GM23248 (cell line): ENCODE results near the gene C3orf18. TPM values are rescaled to one million over a fixed set of nuclear protein-coding genes. Genes with fewer than 3 reads are reported as not detected.
A peak's percentile ranks its signal among the peaks of the same experiment; 100 is the strongest.

ENCODE experiments used
- DNase-seq: peaks from one replicate; pipeline ENCODE4 v3.0.0-alpha.2; 2015
- H2AFZ ChIP-seq: fragments of 200-600 bp; sonication (generic); 2 replicates; pipeline ENCODE4 v1.6.1; 2016; ENCODE audit warnings: antibody characterized with exemption
- H3F3A ChIP-seq: fragments of 200-600 bp; sonication (generic); 2 replicates; pipeline ENCODE4 v1.6.1; 2016; ENCODE audit warnings: mild to moderate bottlenecking, antibody characterized with exemption, mixed run types; ENCODE audit not compliant: insufficient read depth
- H3K27ac ChIP-seq: fragments of 200-600 bp; sonication (generic); 2 replicates; pipeline ENCODE4 v1.5.1; 2016; ENCODE audit warnings: mild to moderate bottlenecking
- H3K27me3 ChIP-seq: fragments of 200-600 bp; sonication (generic); replicated peaks from 2 replicates; pipeline ENCODE4 v1.6.1; 2016; ENCODE audit warnings: mild to moderate bottlenecking; ENCODE audit not compliant: insufficient read depth
- H3K36me3 ChIP-seq: fragments of 200-600 bp; sonication (generic); 2 replicates; pipeline ENCODE4 v1.6.1; 2016; ENCODE audit warnings: low read depth, mild to moderate bottlenecking
- H3K4me1 ChIP-seq: fragments of 200-600 bp; sonication (generic); 2 replicates; pipeline ENCODE4 v1.6.1; 2016; ENCODE audit warnings: mild to moderate bottlenecking; ENCODE audit not compliant: insufficient read depth
- H3K4me2 ChIP-seq: fragments of 200-600 bp; sonication (generic); one replicate; pipeline ENCODE4 v1.6.1; 2016; ENCODE audit warnings: mild to moderate bottlenecking; ENCODE audit not compliant: unreplicated experiment
- H3K4me3 ChIP-seq: fragments of 200-600 bp; sonication (generic); 2 replicates; pipeline ENCODE4 v1.5.1; 2016; ENCODE audit warnings: mild to moderate bottlenecking
- H3K79me2 ChIP-seq: fragments of 200-600 bp; sonication (generic); 2 replicates; pipeline ENCODE4 v1.6.1; 2016; ENCODE audit warnings: mild to moderate bottlenecking; ENCODE audit not compliant: insufficient read depth
- H3K9ac ChIP-seq: fragments of 200-600 bp; sonication (generic); 2 replicates; pipeline ENCODE4 v1.6.1; 2016; ENCODE audit warnings: mild to moderate bottlenecking
- H3K9me2 ChIP-seq: fragments of 200-600 bp; sonication (generic); 2 replicates; pipeline ENCODE4 v1.6.1; 2016; ENCODE audit warnings: mixed run types, mild to moderate bottlenecking, moderate library complexity; ENCODE audit not compliant: insufficient read depth
- H3K9me3 ChIP-seq: fragments of 200-600 bp; sonication (generic); one replicate; pipeline ENCODE4 v1.6.1; 2017; ENCODE audit warnings: low read depth
- H4K20me1 ChIP-seq: fragments of 200-600 bp; sonication (generic); 2 replicates; pipeline ENCODE4 v1.6.0; 2016; ENCODE audit not compliant: insufficient read depth
- EZH2 ChIP-seq: fragments of 200-600 bp; sonication (generic); IDR thresholded peaks from 2 replicates; pipeline ENCODE4 v1.6.1; 2018; ENCODE audit warnings: antibody characterized with exemption, mild to moderate bottlenecking; ENCODE audit not compliant: insufficient read depth, poor library complexity, severe bottlenecking
- EZH2phosphoT487 ChIP-seq: fragments of 200-600 bp; sonication (generic); IDR thresholded peaks from 2 replicates; pipeline ENCODE4 v1.6.1; 2018; ENCODE audit warnings: antibody characterized with exemption, moderate library complexity, mild to moderate bottlenecking, low read depth; ENCODE audit not compliant: insufficient read depth
- WGBS, 2 experiments: methylation state at CpG; one replicate each; pipeline ENCODE4 v1.1.6; 2015 to 2017; ENCODE audit warnings: low lambda C conversion rate in 2 of 2, low coverage in 1 of 2; ENCODE audit errors: missing lambda C conversion rate in 2 of 2; 5-methylcytosine and 5-hydroxymethylcytosine counted together
- in situ Hi-C: fragments of 300-500 bp; cut with MboI; formaldehyde crosslinking; loops from 2 replicates; pipeline ENCODE4 v1.15.0; 2020
- polyA plus RNA-seq: library from polyadenylated mRNA; unstranded; fragments of >200 nt; fragmentation: Nextera tagmentation; extraction: Ambion mirVana; gene quantifications from 2 replicates; pipeline ENCODE4 v1.2.1, GENCODE V29; 2016
- total RNA-seq: library from RNA; depleted of rRNA; stranded (reverse); fragments of >200 nt; shearing (Covaris generic); gene quantifications from 2 replicates; pipeline ENCODE4 v1.2.3, GENCODE V29; 2014

The C3orf18 gene
- total and polyA plus RNA-seq, 2 experiments from 2014 or later: 17.3 to 17.4 TPM

DNA sequence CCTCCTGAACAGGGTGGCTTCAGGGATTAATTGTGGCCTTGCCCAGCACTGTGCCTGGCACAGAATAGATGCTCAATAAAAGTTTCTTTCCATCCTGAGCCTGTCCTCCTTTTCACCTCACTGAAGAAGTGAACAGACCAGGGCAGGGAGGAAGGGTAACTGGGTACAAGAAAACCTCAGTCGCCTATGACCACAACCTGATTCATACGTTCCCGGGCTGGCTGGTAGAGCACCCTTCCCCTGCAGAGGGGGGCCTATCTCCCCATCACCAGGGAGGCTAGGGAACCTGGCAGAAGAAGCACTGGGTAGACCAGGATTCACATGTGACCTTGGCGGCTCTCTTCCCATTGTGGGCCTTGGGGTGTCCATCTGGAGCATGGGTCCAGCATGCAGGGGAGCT lies 36.3 kb downstream of the C3orf18 start:
- Histone ChIP-seq H3K4me2 (no peak overlapping the region), H3F3A (no peaks in the 10 kb centered on the region), H2AFZ (no peak overlapping the region), H3K9me3 (no peaks in the 10 kb centered on the region), H3K79me2 (no peaks in the 10 kb centered on the region), H3K27ac (no peak overlapping the region), H3K4me1 (no peaks in the 10 kb centered on the region), H3K9ac (no peak overlapping the region), H3K4me3 (no peak overlapping the region), H4K20me1 (no peaks in the 10 kb centered on the region), H3K27me3 (peaks cover 20% of the 10 kb centered on the region), H3K36me3 (no peaks in the 10 kb centered on the region), H3K9me2 (no peaks in the 10 kb centered on the region)
- TF ChIP-seq EZH2 (no peak), EZH2phosphoT487 (no peak)
- 56 to 58% methylated on average over 4 of the region's 4 CpGs for WGBS, 2 experiments
- no peak for DNase-seq
- in situ Hi-C loops: loop anchor here (10.0 to 25.0 kb wide), 2 partner anchors 186 to 319 kb away; partner anchors contain the start of genes RASSF1, SLC38A3 and ZMYND10

DNA sequence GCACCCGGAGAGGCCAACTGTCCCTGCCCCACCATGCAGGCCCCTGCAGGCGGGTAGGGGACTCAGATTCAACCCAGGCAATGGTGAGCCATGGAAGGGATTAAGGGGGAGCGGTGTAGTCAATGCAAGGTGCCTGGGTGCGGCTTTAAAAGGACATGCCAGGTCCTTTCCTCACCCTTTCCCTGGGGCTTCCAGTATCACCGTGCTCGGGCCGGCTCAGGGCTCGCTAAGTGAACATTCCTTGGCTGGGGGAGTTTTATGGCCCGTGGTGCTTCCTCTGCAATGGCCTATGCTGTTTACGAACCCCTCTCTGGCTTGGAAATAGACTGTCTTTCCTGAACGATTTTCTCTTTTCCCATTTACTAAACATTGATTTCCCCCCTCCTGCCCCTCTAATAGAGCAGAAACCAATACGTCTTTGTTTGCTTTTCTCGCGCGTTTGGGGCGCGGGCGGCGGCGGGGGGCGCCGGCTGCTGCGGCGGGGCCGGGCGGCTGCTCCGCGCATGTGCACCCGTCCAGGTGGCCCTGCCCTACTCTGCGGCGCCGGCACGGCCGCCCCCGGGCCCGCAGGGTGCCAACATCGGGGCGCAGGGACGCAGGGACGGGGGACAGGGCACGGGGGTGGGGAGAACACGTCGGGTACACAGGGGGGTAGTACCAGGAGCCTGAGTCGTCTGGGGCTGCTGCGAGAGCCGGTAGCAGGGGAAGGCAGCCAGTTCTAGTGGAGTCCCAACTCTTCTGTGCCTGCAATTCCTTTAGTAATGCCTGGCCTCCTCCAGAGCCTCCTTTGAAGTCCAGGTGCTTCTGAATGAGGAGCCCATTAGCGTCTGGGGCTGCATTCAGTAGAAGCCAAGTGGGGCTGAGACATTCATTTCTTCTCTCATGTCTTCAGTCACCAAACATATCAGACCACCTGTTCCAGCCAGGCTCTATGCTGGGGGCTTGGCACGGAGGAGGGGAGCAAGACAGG lies 37.3 kb downstream of the C3orf18 start:
- Histone ChIP-seq H3K27me3 (peaks cover 19% of the 10 kb centered on the region), H3K9ac (no peak overlapping the region), H3K27ac (no peak overlapping the region), H3K36me3 (no peaks in the 10 kb centered on the region), H3K4me1 (no peaks in the 10 kb centered on the region), H3K4me2 (no peak overlapping the region), H3K9me2 (no peaks in the 10 kb centered on the region), H3F3A (no peaks in the 10 kb centered on the region), H3K79me2 (no peaks in the 10 kb centered on the region), H3K9me3 (no peaks in the 10 kb centered on the region), H3K4me3 (no peak overlapping the region), H2AFZ (no peak overlapping the region), H4K20me1 (no peaks in the 10 kb centered on the region)
- DNase-seq: no peak
- WGBS, 2 experiments: 9 to 11% methylated on average over 32 to 48 of the region's 48 CpGs
- TF ChIP-seq EZH2: no peak
- no peak for TF ChIP-seq EZH2phosphoT487
- in situ Hi-C loops: loop anchor here (10.0 to 25.0 kb wide), 2 partner anchors 185 to 318 kb away; partner anchors contain the start of genes RASSF1, SLC38A3 and ZMYND10

DNA sequence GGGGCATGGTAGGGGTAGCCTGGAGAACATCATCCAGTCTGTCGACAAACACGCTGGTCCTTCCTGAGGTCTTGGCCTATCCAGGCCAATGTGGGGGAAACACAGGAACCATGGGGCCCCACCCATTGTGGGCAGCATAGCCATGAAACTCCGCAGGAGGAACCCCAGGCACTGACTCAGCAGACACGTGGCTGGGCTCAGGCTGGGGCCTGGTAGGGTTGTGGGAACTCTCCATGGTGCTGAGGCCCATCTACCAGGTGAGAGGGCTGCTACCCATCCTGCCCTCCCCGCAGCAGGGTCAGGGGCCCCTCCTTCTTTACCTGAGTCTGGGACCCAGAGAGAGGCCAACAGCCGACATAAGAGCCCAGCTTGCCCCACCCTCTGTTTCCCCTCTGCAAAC lies 41.6 kb downstream of the C3orf18 start:
- H3F3A ChIP-seq: no peaks in the 10 kb centered on the region
- peak; percentile 67 for DNase-seq
- H3K9ac ChIP-seq: no peak overlapping the region
- H3K79me2 ChIP-seq: no peaks in the 10 kb centered on the region
- H4K20me1 ChIP-seq: no peaks in the 10 kb centered on the region
- 39 to 41% methylated on average over 6 of the region's 6 CpGs for WGBS, 2 experiments
- no peak overlapping the region for H3K27ac ChIP-seq
- H3K27me3 ChIP-seq: peaks cover 18% of the 10 kb centered on the region
- H3K9me2 ChIP-seq: no peaks in the 10 kb centered on the region
- no peak overlapping the region for H3K4me3 ChIP-seq
- in situ Hi-C loops: loop anchor here (25.0 kb wide), 1 partner anchor 314 kb away; the partner anchor contains the start of gene SLC38A3
- H2AFZ ChIP-seq: no peak overlapping the region
- no peaks in the 10 kb centered on the region for H3K36me3 ChIP-seq
- TF ChIP-seq EZH2phosphoT487 (no peak), EZH2 (no peak)
- no peak overlapping the region for H3K4me2 ChIP-seq
- H3K4me1 ChIP-seq: no peaks in the 10 kb centered on the region
- H3K9me3 ChIP-seq: no peaks in the 10 kb centered on the region

DNA sequence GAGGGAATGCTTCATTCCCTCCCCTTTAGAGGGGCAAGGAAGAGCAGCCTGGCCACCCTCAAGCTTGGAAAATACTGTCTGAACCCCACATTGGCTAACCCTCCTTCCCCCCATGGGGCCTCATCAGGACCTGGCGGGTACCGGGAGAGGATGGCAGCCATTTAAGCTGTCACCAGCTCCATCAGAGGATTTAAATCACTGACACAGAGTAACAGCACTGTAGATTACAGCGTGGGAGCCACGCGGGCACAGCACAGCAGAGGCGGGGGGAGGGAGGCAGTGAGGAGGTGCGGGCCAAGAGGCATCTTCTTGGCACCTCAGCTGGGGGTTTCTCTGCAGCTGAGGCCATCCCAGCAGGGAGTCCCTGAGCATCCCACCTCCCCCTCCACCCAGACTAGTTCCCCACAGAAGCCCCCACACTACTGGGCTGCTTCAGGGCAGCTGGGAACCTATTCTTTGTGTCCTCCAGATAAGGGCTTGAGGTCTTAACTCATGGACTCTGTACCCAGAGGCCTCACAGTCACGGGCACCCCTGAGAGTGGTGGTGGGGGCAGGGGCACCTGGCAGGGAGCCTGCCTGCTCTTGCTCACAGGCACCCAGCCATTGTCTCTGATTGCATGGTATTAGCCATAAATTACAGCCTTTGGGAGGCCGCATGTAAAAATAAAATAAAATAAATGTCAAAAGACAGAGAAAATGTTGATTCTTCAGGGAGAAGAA lies 42.2 kb downstream of the C3orf18 start:
- in situ Hi-C loops: loop anchor here (25.0 kb wide), 1 partner anchor 313 kb away; the partner anchor contains the start of gene SLC38A3
- TF ChIP-seq EZH2 (no peak), EZH2phosphoT487 (no peak)
- no peak overlapping the region for H3K4me2 ChIP-seq
- no peaks in the 10 kb centered on the region for H3K9me3 ChIP-seq
- no peak overlapping the region for H3K4me3 ChIP-seq
- H4K20me1 ChIP-seq: no peaks in the 10 kb centered on the region
- WGBS, 2 experiments: 61 to 65% methylated on average over 9 of the region's 9 CpGs
- no peaks in the 10 kb centered on the region for H3K36me3 ChIP-seq
- H3K27me3 ChIP-seq: peaks cover 12% of the 10 kb centered on the region
- no peak overlapping the region for H2AFZ ChIP-seq
- no peaks in the 10 kb centered on the region for H3K9me2 ChIP-seq
- DNase-seq: no peak
- H3K4me1 ChIP-seq: no peaks in the 10 kb centered on the region
- H3K79me2 ChIP-seq: no peaks in the 10 kb centered on the region
- no peaks in the 10 kb centered on the region for H3F3A ChIP-seq
- no peak overlapping the region for H3K27ac ChIP-seq
- no peak overlapping the region for H3K9ac ChIP-seq
